Limb (tissue), 2 donors: Measurements from ENCODE around the gene HSPBP1.

ENCODE experiments used
- DNase-seq, 2 donors: peaks; one replicate each; pipeline ENCODE4 v3.0.0-alpha.2; 2016; ENCODE audit errors: extremely low spot score in 2 of 2

Gene HSPBP1

DNA sequence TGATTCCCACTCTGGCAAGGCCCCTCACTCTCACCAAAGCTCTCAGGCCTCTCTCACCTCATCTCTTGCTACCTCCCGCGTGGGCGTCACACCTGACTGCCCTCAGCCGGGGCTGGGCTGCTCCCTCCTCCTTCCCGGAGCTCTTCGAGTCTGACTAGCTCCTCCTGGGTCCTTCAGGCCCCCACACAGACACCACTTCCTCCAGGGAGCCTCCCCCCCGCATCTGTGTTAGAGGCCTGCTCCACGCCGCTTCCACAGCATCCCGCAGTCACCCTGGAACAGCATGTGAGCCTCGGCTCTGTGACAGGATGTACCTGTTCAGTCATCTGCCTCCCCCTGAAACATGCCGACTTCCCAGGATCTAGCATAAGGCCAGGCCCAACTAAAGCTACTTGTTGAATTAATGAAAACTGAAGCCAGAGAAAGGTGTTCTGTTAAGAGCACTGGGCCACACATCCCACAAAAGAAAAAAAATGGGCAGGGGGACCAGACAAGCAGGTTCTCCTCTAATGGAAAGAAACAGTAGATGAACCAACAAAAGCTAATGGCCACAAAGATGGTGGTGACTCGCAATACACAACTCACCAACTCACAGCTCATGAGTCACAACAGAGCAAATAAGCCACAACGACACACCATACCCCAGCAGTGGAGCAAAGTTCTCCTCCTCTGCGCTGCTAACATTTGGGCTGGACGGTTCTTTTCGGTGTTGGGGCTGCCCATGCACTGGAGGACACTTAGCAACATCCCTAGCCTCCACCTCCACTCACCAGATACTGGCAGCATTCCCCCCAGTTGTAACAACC, 24.1 kb downstream of the HSPBP1 start:
- no peak for DNase-seq

GRCh38 chr19:55254625-55254977, 25.3 kb downstream of the HSPBP1 start:
- no peak for DNase-seq

DNA sequence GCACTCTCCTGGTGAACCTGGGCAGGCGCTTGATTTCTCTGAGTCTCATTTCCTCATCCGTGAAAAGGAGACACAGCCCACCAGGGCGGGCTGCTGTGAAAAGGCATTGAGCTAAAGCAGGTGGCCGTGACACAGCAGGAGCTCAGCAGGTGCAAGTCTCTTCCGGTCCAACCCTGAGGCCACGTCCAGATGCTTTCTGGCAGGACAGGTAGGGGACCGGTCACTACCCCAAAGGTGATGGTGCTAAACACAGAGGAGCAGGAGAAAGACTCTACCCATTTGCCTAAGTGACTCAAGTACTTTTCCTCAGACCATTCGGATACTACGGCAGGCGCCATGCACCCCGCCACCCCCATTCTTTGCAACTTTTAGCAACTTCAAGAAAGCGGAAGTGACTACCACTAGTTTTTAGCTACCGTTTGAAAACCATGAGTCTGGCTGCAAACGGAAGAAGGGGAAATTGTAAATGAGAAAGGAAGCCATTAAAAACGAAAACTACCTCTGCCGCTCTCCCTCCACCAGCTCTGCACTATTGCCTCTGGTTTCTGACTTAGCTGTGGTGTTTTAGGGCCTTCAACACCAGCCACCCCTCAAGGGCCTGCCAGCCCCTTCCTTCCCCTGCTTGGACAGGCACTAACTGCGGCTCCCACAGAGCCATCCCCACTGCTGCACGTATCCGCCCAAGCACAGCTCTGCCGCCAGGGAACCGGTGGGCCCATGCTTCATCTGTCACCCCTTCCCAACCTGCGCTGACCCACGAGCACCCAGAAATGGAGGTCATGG, 25.9 kb downstream of the HSPBP1 start:
- DNase-seq: no peak

DNA sequence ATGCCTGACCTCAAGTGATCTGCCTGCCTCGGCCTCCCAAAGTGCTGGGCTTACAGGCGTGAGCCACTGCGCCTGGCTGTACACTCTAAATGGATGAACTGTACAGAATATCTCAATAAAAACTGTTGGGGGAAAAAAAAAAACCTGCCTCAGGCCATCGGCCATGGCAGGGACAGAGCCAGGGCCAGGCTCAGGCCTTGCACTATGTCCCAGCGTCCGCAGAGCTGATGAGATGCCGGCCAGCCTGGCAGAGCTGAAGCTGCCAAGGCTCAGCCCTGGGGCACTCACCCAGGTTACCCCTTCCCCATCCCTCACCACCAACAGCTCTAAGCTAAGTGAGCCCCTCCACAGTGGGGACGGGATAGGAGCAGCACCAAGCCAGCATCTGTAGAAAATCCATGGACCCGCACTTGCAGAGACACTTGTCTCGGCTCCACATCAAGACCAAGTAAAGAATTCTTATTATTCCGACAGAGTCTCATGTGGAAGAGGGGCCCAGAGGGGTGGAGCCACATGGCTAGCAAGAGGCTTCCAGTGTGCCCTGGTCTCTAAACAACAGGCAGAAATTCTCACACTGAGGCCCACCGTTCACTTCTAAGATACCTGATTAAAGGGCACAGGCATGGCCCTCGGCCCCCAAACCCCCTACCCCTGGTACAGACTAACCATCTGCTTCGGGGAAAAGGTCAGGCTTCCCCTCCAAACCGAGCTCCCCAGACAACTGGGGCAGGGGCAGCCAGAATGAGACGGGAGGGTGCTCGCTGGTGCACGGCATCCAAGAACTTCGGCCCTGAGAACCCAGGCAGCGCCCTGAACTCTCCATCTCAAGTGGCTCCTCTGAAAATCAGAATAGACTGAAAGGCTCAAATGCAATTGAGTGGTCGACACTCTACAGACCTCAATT, 26.9 kb downstream of the HSPBP1 start:
- no peak for DNase-seq

DNA sequence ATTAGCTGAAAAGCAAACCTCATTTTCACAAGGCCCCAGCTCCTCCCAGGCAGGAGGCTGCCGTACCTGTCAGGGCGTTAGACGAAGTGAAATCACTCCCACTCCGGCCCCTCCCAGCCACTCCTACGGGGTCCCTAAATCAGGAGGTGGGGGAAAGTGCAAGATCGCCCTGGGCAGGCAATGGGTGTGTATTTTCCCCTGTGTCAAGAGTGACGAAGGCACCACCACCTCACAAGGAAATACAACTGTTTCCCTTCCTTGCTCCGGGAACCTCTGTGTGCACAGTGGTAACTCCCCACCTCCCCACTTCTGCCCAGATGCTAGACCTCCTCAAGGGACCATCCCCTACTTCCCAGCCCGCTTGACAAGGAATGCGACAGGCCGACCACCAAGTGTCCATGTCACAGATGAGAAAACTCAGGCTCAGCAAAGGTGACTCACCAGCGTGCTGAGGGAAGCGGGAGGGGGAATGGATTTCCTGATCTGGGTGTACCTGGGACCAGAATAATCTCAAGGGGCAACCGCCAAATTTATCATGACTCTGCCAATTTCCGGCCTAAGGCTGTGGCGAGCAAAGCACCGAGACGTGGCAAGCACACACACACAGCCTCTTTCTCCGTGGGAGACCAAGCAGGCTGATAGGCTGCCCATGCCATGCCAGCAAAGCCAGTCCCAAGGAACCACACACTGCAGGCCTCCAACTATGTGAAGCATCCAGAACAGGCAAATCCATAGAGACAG, 28.4 kb downstream of the HSPBP1 start:
- DNase-seq: no peak

DNA sequence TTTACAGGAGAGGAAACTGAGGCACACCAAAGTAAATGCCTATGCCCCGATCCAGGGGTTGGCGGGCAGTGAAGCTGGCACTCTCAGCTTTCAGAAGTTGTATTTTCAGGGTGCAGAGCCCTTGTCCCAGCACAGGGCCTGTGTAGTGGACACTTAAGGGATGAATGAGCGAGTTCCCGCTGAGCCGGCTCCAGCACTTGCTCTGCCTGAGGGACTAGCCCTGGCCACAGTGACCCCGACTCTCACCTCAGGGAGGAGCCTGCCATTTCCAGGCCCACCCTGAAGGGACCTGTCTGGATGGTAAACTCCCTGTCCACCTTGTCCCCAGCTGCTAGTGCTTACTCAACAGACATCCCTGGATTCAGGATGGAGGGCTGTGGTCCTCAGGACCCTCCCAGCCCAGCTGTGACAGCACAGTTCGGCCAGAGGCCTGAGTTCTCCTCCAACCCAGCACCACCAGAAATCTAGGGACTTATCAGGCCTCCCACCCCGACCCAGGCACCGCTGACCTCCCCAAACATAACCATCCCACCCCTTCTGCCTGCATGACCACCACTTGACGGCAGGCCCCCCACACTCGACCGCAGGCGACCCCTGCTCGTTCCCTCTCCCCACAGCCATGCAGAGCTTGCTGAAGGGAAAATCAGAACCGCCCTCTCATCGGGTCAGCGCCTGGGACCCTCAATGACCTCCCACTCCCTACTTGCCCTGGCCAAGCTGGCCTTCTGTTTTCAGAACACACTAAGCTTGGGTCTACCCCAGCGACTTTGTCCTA, 29.5 kb downstream of the HSPBP1 start:
- DNase-seq: no peak

DNA sequence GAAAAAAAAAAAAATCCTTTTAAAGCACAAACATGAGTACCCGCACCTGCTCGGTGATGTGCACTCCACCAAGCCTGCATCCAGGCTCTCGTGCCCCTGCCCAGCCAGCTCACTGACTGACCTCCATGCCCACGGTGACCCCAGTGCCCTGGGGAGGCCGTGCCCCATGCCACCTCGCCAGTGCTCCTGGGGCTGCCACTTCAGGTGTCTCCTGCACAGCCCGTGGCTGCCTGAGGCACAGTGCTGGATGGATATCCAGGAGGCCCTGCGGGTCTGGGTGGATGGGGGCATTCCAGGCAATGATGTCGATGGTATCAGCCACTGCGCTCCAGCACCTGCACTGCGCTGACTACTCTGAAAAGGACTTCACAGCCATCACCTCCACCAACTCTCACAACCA, 30.1 kb downstream of the HSPBP1 start:
- no peak for DNase-seq

DNA sequence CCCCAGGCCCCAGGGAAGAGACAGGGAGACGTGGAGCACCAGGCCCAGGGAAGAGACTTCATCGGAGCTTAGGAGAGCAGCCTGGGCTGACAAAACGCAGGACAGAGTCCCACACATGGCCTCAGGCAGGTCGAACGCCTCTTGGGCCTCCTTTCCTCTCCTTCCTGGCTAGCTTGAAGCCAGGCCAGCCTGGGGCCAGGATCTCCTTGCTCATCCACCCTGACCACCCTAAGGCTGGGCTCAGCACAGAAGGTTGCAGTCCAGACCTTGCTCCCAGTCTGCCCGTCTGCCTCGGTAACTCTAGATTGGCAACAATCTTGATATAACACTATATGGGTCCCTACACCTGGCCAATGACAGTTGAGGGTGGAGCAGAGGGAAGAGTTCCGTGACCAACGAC, 31.2 kb downstream of the HSPBP1 start:
- DNase-seq: no peak

GRCh38 chr19:55248166-55248675, 31.7 kb downstream of the HSPBP1 start:
- DNase-seq: no peak

- DNase-seq: peak in 1 of 2 donors; percentile 32
These were observed 32.2 kb downstream of the HSPBP1 start for GRCh38 chr19:55247621-55248099.

- DNase-seq: no peak
These were observed 33.2 kb downstream of the HSPBP1 start for GRCh38 chr19:55246462-55247451.

DNA sequence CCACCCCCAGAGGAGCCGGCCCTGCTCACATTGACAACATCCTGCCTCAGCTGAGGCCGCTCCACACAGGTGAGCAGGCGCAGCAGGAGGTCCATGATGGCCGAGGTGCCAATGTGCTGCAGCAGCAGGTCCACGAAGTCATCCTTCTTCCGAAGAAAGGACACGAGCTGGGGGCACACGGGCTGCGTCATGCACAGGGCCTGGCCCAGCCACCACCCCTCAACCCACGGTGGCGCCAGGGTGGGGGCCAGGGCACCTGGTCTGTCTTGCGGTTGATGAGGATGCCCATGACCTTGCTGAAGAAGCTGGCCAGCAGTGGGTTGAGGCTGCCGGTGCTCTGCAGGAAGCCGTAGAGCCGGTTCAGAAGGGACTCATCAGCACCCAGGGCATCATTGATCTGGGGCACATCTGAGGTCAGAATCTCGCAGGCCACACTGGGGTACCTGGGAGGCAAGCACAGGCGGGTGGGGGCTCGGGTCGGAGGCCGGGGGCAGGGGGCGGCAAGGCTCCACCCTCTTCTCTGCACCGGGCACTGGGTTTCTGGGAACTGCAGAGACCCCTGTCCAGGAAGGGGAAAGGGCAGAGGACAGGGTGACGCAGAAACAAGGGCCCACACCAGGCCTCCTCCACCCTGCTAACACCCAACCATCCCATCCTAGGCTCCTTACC, 34.5 kb downstream of the HSPBP1 start:
- no peak for DNase-seq

DNA sequence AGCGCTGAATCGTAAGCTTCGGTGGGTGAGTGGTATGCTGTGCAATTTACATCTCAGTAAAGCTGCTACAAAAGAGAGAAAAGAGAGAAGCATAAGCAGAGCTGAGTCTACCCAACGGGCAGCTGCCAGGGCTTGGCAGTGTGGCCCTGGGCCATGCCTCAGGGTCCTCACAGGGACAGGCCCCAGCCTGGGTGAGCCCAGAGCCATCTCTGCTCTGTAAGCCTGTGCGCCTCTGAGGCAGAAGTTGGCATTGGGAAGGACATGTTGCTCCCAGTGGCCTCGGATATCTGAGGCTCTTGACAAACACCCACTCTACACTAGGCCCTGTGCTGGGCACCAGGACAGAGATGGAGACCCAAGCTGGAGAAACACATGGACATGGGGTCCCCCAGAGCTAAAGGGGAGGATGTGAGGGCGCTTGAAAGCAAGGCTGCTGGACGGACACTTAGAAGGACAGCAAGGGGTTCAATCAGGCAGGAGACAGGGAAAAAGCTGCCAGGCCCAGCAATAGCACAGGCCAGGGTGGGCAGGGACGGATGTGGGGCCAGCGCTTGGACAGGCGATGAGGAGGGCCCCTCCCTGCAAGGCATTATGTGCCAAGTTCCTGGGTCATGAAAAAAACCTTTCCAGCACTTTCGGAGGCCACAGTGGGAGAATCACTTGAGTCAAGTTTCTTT, 35.8 kb downstream of the HSPBP1 start:
- DNase-seq: no peak

DNA sequence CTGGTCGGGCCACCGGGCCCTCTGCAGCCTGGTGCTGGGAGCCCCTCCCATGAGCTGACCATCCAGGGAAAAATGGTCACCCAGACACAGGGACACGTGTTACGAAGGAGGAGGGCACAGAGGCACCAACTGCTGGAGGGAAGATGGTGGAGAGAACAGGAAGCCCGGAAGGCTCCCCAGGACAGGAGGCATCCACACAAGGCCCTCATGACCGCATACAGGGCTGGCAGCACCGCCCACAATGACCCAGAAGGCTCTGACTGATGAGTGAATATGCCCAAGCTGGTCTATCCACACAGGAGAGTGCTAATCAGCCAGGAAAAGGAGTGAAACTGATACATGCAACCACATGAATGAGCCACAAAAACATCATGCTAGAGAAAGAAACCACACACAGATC, 37.4 kb downstream of the HSPBP1 start:
- DNase-seq: no peak

GRCh38 chr19:55241935-55242464, 37.9 kb downstream of the HSPBP1 start:
- no peak for DNase-seq

DNA sequence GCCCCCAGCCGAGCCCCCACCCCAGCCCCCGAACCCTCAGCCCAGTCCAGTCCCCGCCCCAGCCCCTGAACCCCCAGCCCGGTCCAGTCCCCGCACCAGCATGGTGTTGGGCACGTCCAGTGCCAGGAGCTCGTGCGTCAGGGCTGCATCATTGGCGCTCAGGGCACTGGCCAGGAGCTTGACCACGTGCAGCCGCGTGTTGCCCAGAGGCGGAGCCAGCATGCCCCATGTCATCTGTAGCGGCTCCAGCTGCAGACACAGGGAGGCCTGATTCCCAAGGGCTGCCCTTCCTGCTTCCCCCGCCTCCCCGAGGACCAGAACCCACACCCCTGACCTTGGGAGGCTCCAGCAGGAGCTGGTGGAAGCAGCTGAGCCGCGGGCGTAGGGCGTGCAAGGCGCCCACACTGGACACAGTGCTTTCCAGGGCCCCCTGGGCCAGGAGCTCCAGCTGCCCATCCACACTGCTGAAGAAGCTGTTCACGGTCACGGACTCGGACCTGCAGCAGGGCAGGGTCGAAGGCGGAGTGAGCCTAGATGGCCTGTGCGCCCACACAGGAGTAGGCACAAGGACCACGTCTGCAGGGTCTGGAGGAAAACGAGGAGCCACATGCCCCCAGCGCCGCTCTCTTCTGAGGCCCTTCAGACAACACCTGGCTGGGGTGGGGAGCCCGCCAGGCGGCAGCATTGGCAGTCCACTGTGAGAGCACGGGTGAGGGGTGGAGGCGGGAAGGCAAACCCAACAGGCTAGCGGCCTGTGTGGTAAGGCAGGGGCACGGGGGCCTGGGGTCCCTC, 38.6 kb downstream of the HSPBP1 start:
- DNase-seq: no peak

- no peak for DNase-seq
These were observed 39.2 kb downstream of the HSPBP1 start for GRCh38 chr19:55240713-55241020.
